Lower leg skin (tissue), 3 donors: ENCODE results near the gene CAPN12.

Experiments
- POLR2A ChIP-seq, 2 donors: fragments of 450-650 bp; IDR thresholded peaks; one replicate each; pipeline ENCODE4 v1.6.1; 2016 to 2017; ENCODE audit warnings: antibody characterized with exemption in 2 of 2, mild to moderate bottlenecking in 1 of 2, moderate library complexity in 1 of 2
- TF ChIP-seq, protein P1 (sequence below), 3 donors: fragments of 450-650 bp; IDR thresholded peaks; one replicate each; pipeline ENCODE4 v1.5.1; 2016; ENCODE audit warnings: antibody characterized with exemption in 3 of 3, mild to moderate bottlenecking in 3 of 3, moderate library complexity in 2 of 3

DNA sequence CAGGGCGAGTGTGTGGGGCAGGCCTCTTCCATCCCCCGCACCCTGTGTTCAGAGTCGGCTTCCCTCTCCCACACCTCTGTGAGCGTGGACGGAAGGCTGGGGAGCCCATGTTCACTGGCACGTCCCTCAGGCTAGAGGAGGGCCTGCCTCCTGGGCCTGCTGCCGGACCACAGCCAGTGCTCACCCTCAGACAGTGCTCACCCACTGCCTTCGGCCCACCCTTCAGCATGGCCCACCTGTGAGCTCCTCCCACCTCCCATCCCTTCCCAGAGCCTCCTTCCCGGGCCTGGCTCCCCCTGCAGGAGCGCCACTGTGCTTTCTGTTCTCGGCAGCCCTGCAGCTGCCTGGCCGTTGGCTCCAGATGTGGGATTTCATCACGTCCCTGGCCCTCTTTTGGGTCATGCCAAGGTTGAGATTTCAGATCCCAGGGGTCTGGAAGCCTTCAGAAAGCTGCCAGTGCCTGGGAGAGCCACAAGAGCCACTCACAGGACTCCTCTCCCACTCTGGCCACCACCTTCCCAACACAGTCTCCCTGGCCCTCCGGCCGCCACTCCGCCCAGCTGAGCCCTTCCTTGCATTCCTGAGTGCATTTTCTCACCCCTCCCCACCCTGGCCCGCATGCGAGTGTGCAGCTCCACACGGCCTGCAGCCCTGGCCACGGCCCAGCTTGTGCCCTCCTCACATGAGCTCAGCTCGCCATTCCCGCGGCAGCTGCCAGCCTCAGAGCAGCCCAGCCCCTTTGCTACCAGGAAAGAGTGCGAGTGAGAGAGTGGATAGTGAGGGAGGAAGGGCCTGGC lies 25.3 kb downstream of the CAPN12 start:
- TF ChIP-seq, protein P1, sequence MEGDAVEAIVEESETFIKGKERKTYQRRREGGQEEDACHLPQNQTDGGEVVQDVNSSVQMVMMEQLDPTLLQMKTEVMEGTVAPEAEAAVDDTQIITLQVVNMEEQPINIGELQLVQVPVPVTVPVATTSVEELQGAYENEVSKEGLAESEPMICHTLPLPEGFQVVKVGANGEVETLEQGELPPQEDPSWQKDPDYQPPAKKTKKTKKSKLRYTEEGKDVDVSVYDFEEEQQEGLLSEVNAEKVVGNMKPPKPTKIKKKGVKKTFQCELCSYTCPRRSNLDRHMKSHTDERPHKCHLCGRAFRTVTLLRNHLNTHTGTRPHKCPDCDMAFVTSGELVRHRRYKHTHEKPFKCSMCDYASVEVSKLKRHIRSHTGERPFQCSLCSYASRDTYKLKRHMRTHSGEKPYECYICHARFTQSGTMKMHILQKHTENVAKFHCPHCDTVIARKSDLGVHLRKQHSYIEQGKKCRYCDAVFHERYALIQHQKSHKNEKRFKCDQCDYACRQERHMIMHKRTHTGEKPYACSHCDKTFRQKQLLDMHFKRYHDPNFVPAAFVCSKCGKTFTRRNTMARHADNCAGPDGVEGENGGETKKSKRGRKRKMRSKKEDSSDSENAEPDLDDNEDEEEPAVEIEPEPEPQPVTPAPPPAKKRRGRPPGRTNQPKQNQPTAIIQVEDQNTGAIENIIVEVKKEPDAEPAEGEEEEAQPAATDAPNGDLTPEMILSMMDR (IDR thresholded peaks at IDR 0.05): no peak
- TF ChIP-seq POLR2A (IDR thresholded peaks at IDR 0.05): no peak
